Suprapubic skin (tissue), 4 donors: ENCODE results near the gene TRAF7.

ENCODE experiments used
- POLR2A ChIP-seq, 2 donors: fragments of 450-650 bp; IDR thresholded peaks; one replicate each; pipeline ENCODE4 v1.6.1; 2017; ENCODE audit warnings: antibody characterized with exemption in 2 of 2, mild to moderate bottlenecking in 2 of 2, moderate library complexity in 2 of 2
- POLR2AphosphoS5 ChIP-seq, 3 donors: sonication (generic); formaldehyde crosslinking; IDR thresholded peaks; one replicate each; pipeline ENCODE4 v1.6.1; 2017; ENCODE audit warnings: antibody characterized with exemption in 3 of 3
- TF ChIP-seq, protein P1 (sequence below), 2 donors: fragments of 200-600 bp in 1 of 2; fragments of 450-650 bp in 1 of 2; sonication (generic) in 1 of 2; IDR thresholded peaks; one replicate each; pipeline ENCODE4 v1.5.1; 2016 to 2019; ENCODE audit warnings: antibody characterized with exemption in 2 of 2, mild to moderate bottlenecking in 1 of 2, moderate library complexity in 1 of 2

GRCh38 chr16:2195322-2196161, 40.0 kb downstream of the TRAF7 start:
- TF ChIP-seq POLR2A (IDR thresholded peaks at IDR 0.05) (no peak), POLR2AphosphoS5 (IDR thresholded peaks at IDR 0.05) (no peak)
- TF ChIP-seq, protein P1, sequence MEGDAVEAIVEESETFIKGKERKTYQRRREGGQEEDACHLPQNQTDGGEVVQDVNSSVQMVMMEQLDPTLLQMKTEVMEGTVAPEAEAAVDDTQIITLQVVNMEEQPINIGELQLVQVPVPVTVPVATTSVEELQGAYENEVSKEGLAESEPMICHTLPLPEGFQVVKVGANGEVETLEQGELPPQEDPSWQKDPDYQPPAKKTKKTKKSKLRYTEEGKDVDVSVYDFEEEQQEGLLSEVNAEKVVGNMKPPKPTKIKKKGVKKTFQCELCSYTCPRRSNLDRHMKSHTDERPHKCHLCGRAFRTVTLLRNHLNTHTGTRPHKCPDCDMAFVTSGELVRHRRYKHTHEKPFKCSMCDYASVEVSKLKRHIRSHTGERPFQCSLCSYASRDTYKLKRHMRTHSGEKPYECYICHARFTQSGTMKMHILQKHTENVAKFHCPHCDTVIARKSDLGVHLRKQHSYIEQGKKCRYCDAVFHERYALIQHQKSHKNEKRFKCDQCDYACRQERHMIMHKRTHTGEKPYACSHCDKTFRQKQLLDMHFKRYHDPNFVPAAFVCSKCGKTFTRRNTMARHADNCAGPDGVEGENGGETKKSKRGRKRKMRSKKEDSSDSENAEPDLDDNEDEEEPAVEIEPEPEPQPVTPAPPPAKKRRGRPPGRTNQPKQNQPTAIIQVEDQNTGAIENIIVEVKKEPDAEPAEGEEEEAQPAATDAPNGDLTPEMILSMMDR (IDR thresholded peaks at IDR 0.05), result no peak
